K562 (cell line): Measurements from ENCODE around the gene USP16. TPM values are rescaled to one million over a fixed set of nuclear protein-coding genes. Genes with fewer than 3 reads are reported as not detected.

Experiments
- BRF2 ChIP-seq: IDR thresholded peaks from 3 replicates; pipeline ENCODE4 v1.6.1; 2011; ENCODE audit warnings: borderline replicate concordance, mild to moderate bottlenecking; ENCODE audit not compliant: insufficient read length, insufficient read depth
- CBX1 ChIP-seq: sonication (generic); IDR thresholded peaks from 2 replicates; pipeline ENCODE4 v1.6.1; 2016; ENCODE audit warnings: antibody characterized with exemption, low read depth, mild to moderate bottlenecking
- CC2D1A ChIP-seq: fragments of 450-650 bp; IDR thresholded peaks from 2 replicates; pipeline ENCODE4 v1.6.1; 2017; ENCODE audit warnings: mild to moderate bottlenecking
- CREB3L1 ChIP-seq: fragments of 450-650 bp; IDR thresholded peaks from 2 replicates; pipeline ENCODE4 v1.6.1; 2014; ENCODE audit warnings: low read depth, mild to moderate bottlenecking, moderate library complexity, borderline replicate concordance
- CTBP1 ChIP-seq: fragments of 450-650 bp; IDR thresholded peaks from 2 replicates; pipeline ENCODE4 v1.6.1; 2016; ENCODE audit warnings: borderline replicate concordance
- DIDO1 ChIP-seq: fragments of 450-650 bp; IDR thresholded peaks from 2 replicates; pipeline ENCODE4 v1.6.1; 2016; ENCODE audit warnings: low read depth, missing biosample characterization, missing genetic modification characterization
- DMBX1 ChIP-seq: fragments of 250-450 bp; sonication (Bioruptor Pico); IDR thresholded peaks from 2 replicates; pipeline ENCODE4 v1.8.0; 2022; ENCODE audit warnings: inconsistent platforms, mild to moderate bottlenecking, moderate library complexity, borderline replicate concordance
- ELK1 ChIP-seq: sonication (generic); formaldehyde crosslinking; IDR thresholded peaks from 2 replicates; pipeline ENCODE4 v1.8.1; 2022; ENCODE audit warnings: missing genetic modification reagents
- HNRNPLL ChIP-seq: fragments of 200-400 bp; formaldehyde crosslinking; IDR thresholded peaks from 2 replicates; pipeline ENCODE4 v1.6.1; 2017; ENCODE audit warnings: low read length, low read depth, mild to moderate bottlenecking; ENCODE audit not compliant: poor library complexity, severe bottlenecking
- JUNB ChIP-seq: fragments of 450-650 bp; formaldehyde crosslinking; conservative IDR thresholded peaks from 2 replicates; pipeline ENCODE4 v1.4.0; 2020; ENCODE audit warnings: mild to moderate bottlenecking
- MITF ChIP-seq: IDR thresholded peaks from 2 replicates; pipeline ENCODE4 v1.6.1; 2014; ENCODE audit warnings: antibody characterized with exemption
- NUFIP1 ChIP-seq: fragments of 450-650 bp; IDR thresholded peaks from 2 replicates; pipeline ENCODE4 v1.6.1; 2018; ENCODE audit not compliant: partially characterized antibody
- POLR2A ChIP-seq: fragments of 450-650 bp; conservative IDR thresholded peaks from 2 replicates; pipeline ENCODE4 v1.6.1; 2016
- SRSF7 ChIP-seq: fragments of 200-400 bp; formaldehyde crosslinking; optimal IDR thresholded peaks from 2 replicates; pipeline ENCODE3; 2017; ENCODE audit warnings: mild to moderate bottlenecking, low read depth, low read length
- TCFL5 ChIP-seq: fragments of 250-450 bp; sonication (Bioruptor Pico); conservative IDR thresholded peaks from 2 replicates; pipeline ENCODE4 v1.6.1; 2021; ENCODE audit warnings: mild to moderate bottlenecking, moderate library complexity, matching md5 sums
- TGIF2 ChIP-seq: sonication (generic); formaldehyde crosslinking; IDR thresholded peaks from 2 replicates; pipeline ENCODE4 v1.8.1; 2022; ENCODE audit warnings: mild to moderate bottlenecking, missing genetic modification reagents, moderate library complexity
- TRIM24 ChIP-seq, 2 experiments: fragments of 450-650 bp; IDR thresholded peaks; 2 replicates each; pipeline ENCODE4 v1.6.1; 2016
- ZNF184 ChIP-seq: sonication (generic); formaldehyde crosslinking; IDR thresholded peaks from 2 replicates; pipeline ENCODE4 v1.5.0; 2020; ENCODE audit warnings: missing genetic modification reagents
- ZNF24 ChIP-seq: fragments of 450-650 bp; IDR thresholded peaks from 2 replicates; pipeline ENCODE4 v1.6.1; 2016
- ZNF77 ChIP-seq: fragments of 250-450 bp; sonication (Bioruptor Pico); IDR thresholded peaks from 2 replicates; pipeline ENCODE4 v1.5.0; 2020
- polyA plus RNA-seq, 8 experiments: library from polyadenylated mRNA; depleted of rRNA in 4 of 8; stranded (reverse) in 5 of 8; unstranded in 3 of 8; fragments of >200 nt; fragmentation: Nextera tagmentation in 2 of 8; fragmentation: Illumina TruSeq in 1 of 8; extraction: Ambion mirVana in 2 of 8; extraction: Trizol in 1 of 8; gene quantifications; 2 replicates each; pipeline versions ENCODE4 v1.2.1 to v1.2.3, GENCODE V29; 2011 to 2014; ENCODE audit warnings: inconsistent platforms in 1 of 8, missing spikeins in 1 of 8
- total RNA-seq, 7 experiments: library from RNA; depleted of rRNA in 6 of 7; stranded (reverse); fragments of >200 nt in 6 of 7; fragmentation: Illumina TruSeq in 2 of 7; extraction: Trizol in 2 of 7; gene quantifications; 2 replicates each; pipeline versions ENCODE4 v1.2.1 to v1.2.3, GENCODE V29; 2011 to 2021; ENCODE audit warnings: low replicate concordance in 1 of 7
- TF ChIP-seq, protein P1 (sequence below): fragments of 250-450 bp; sonication (Bioruptor Pico); IDR thresholded peaks from 2 replicates; pipeline ENCODE4 v1.5.0; 2020; ENCODE audit warnings: mild to moderate bottlenecking
- TF ChIP-seq, protein P2 (sequence below): sonication (generic); IDR thresholded peaks from 2 replicates; pipeline ENCODE4 v1.6.1; 2016

USP16 gene
- total and polyA plus RNA-seq, 9 of the 15 experiments (the other 6 are each of a cell fraction or from before 2014, with no cell fraction given) = 38.4 to 90.9 (median 62.8) TPM

GRCh38 chr21:28992526-28993292 lies 31.8 kb upstream of the USP16 start, which contains the start of gene LTN1 (continued):
- TF ChIP-seq TCFL5 (CRISPR knock-in tag) (no peak), DMBX1 (CRISPR knock-in tag) (no peak; the same call in 1 of the 2 replicates), SRSF7 (no peak), ZNF77 (CRISPR knock-in tag) (no peak), ELK1 (CRISPR knock-in tag) (no peak), DIDO1 (tag) (peak; percentile 93), POLR2A (peak; percentile 96), CTBP1 (peak; percentile 82), TGIF2 (no peak), NUFIP1 (no peak), BRF2 (no peak), HNRNPLL (peak; percentile 46), CREB3L1 (peak; percentile 91; the same call in 1 of the 2 replicates), MITF (no peak), CC2D1A (no peak), JUNB (CRISPR knock-in tag) (0 out of 2 replicates have a peak, but pooled peaks have one; percentile 45), CBX1 (peak; percentile 93), ZNF24 (no peak; the same call in 1 of the 2 replicates), ZNF184 (CRISPR knock-in tag) (no peak), TRIM24 (IDR thresholded peaks at IDR 0.05) (peak in 1 of 2 experiments; percentile 99; a peak in 2 of 4 replicates)
- TF ChIP-seq, protein P1, sequence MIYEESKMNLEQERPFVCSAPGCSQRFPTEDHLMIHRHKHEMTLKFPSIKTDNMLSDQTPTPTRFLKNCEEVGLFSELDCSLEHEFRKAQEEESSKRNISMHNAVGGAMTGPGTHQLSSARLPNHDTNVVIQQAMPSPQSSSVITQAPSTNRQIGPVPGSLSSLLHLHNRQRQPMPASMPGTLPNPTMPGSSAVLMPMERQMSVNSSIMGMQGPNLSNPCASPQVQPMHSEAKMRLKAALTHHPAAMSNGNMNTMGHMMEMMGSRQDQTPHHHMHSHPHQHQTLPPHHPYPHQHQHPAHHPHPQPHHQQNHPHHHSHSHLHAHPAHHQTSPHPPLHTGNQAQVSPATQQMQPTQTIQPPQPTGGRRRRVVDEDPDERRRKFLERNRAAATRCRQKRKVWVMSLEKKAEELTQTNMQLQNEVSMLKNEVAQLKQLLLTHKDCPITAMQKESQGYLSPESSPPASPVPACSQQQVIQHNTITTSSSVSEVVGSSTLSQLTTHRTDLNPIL (CRISPR knock-in tag) = 0 out of 2 replicates have a peak, but pooled peaks have one; percentile 76
- TF ChIP-seq, protein P2, sequence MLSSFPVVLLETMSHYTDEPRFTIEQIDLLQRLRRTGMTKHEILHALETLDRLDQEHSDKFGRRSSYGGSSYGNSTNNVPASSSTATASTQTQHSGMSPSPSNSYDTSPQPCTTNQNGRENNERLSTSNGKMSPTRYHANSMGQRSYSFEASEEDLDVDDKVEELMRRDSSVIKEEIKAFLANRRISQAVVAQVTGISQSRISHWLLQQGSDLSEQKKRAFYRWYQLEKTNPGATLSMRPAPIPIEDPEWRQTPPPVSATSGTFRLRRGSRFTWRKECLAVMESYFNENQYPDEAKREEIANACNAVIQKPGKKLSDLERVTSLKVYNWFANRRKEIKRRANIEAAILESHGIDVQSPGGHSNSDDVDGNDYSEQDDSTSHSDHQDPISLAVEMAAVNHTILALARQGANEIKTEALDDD = no peak
